ENCODE data around the gene SH3D19. TPM values are rescaled to one million over a fixed set of nuclear protein-coding genes. Genes with fewer than 3 reads are reported as not detected.

Gene SH3D19
- total RNA-seq, 1 experiment from 2014 or later, result not detected

DNA sequence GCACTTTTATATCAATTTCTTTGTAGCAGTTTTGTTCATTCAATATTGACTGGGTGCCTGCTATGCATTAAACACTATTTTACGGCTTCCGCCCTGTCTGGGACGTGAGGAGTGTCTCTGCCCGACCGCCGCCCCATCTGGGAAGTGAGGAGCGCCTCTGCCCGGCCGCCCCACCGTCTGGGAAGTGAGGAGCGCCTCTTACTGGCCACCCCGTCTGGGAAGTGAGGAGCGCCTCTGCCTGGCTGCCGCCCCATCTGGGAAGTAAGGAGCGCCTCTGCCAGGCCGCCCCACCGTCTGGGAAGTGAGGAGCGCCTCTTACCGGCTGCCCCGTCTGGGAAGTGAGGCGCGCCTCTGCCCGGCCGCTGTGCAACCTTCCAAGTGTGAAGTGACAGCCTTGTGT, 157.8 kb downstream of the SH3D19 start:
- no peaks in the 10 kb centered on the region for H3K9me2 ChIP-seq (replicated peaks; ENCODE audit: insufficient read depth, low read length)
- no peaks in the 10 kb centered on the region for H3K79me2 ChIP-seq (ENCODE audit: low read length)

DNA sequence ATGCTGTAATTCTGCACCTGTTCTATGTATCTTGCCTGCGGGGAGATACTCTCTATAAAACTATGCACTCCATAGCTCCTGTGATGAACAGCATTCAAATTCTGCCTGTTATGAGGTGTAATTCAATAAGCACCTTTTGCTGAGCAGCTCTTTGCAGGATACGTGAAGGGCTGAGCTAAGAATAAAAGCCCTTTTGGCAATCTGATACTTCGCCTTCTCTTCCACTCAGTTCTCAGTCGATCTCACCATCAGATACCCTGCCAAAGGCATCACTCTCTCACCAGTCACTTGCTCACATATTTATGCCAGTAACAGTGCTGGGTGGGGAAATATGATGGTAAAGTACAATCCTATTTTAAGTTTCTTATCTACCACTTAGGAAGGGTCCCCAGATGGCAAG, 158.8 kb downstream of the SH3D19 start:
- H3K9ac ChIP-seq (ENCODE audit: low read length), result no peak overlapping the region
- H3K79me2 ChIP-seq (ENCODE audit: low read length), result no peaks in the 10 kb centered on the region
- H3K27ac ChIP-seq (ENCODE audit: low read length), result no peak overlapping the region
- H3K27me3 ChIP-seq (ENCODE audit: low read length), result no peaks in the 10 kb centered on the region
- no peak for DNase-seq
- H3K4me2 ChIP-seq (ENCODE audit: low read depth, low read length, poor library complexity, severe bottlenecking), result no peak overlapping the region
- no peaks in the 10 kb centered on the region for H3K36me3 ChIP-seq (ENCODE audit: insufficient read depth, low read length)
- no peaks in the 10 kb centered on the region for H3K9me2 ChIP-seq (replicated peaks; ENCODE audit: insufficient read depth, low read length)
- no peak overlapping the region for H2AFZ ChIP-seq (ENCODE audit: low read length)
- no peaks in the 10 kb centered on the region for H4K20me1 ChIP-seq (ENCODE audit: insufficient read depth, low read depth, low read length)
- no peak overlapping the region for H3K4me3 ChIP-seq (ENCODE audit: low read length)
- no peaks in the 10 kb centered on the region for H3K4me1 ChIP-seq (ENCODE audit: low read length)
- no peaks in the 10 kb centered on the region for H3K9me3 ChIP-seq (ENCODE audit: low read length)

More for the DNA sequence above, 157.8 kb downstream of the SH3D19 start:
- Histone ChIP-seq H4K20me1 (ENCODE audit: insufficient read depth, low read depth, low read length) (no peaks in the 10 kb centered on the region), H2AFZ (ENCODE audit: low read length) (no peak overlapping the region), H3K4me2 (ENCODE audit: low read depth, low read length, poor library complexity, severe bottlenecking) (no peak overlapping the region), H3K27me3 (ENCODE audit: low read length) (no peaks in the 10 kb centered on the region), H3K36me3 (ENCODE audit: insufficient read depth, low read length) (no peaks in the 10 kb centered on the region), H3K9ac (ENCODE audit: low read length) (no peak overlapping the region), H3K9me3 (ENCODE audit: low read length) (no peaks in the 10 kb centered on the region), H3K4me3 (ENCODE audit: low read length) (no peak overlapping the region), H3K4me1 (ENCODE audit: low read length) (no peaks in the 10 kb centered on the region), H3K27ac (ENCODE audit: low read length) (no peak overlapping the region)
- DNase-seq, result no peak

DNA sequence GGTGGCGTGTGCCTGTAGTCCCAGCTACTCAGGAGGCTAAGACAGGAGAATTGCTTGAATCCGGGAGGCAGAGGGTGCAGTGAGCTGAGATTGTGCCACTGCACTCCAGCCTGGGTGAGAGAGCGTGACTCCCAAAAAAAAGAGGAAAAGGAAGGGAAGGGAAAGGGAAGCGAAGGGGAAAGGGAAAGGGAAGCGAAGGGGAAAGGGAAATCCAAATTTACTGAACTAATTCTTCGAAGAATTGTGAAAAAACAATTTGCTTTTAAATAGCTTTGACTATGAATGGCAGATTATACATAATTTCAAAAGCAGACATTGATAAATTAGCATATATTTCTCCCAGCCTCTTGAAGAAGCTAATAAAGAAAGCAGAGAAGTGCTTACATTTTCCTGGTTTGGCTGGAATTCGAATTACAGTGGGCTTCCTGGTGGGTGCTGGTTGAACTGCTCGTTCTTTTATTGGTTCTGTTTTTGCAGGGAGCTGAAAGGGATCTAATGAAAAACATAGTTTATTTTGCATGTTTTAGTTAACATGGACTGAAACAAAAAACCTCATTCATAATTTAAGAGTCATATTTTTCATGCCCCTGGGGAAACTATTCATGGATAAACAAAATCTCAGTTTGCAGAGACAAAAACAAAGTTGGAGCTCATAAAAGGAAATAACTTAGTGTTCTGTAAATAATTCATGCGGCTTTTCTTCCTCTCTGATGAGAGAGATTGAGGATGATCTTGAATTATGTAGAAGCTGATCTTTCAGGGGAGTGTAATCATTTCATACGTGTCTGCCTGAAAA, 160.0 kb downstream of the SH3D19 start:
- H3K9me3 ChIP-seq (ENCODE audit: low read length), result no peaks in the 10 kb centered on the region
- no peaks in the 10 kb centered on the region for H3K79me2 ChIP-seq (ENCODE audit: low read length)
- no peaks in the 10 kb centered on the region for H4K20me1 ChIP-seq (ENCODE audit: insufficient read depth, low read depth, low read length)
- DNase-seq, result no peak
- H3K4me1 ChIP-seq (ENCODE audit: low read length), result no peaks in the 10 kb centered on the region
- no peak overlapping the region for H3K27ac ChIP-seq (ENCODE audit: low read length)
- H2AFZ ChIP-seq (ENCODE audit: low read length), result no peak overlapping the region
- H3K36me3 ChIP-seq (ENCODE audit: insufficient read depth, low read length), result no peaks in the 10 kb centered on the region
- no peak overlapping the region for H3K9ac ChIP-seq (ENCODE audit: low read length)
- H3K4me2 ChIP-seq (ENCODE audit: low read depth, low read length, poor library complexity, severe bottlenecking), result no peak overlapping the region
- no peaks in the 10 kb centered on the region for H3K9me2 ChIP-seq (replicated peaks; ENCODE audit: insufficient read depth, low read length)
- no peaks in the 10 kb centered on the region for H3K27me3 ChIP-seq (ENCODE audit: low read length)
- H3K4me3 ChIP-seq (ENCODE audit: low read length), result no peak overlapping the region

DNA sequence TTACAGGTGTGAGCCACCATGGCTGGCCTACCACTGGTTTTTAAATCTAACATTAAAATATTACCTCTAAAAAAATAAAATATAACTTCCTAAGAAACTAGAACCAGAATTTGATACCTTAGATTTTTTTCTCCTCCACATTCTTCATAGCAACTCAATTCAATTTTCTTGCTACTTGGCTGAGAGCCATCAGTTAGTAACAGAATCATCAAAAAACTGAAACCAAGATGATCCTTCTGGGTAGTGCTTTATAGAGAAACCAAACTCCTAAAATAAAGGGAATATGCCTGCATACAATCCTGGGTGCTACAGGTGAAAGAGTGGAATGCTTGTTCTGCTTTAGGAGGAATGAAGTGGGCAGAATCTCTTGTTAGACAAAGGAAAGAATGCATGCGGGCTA, 161.6 kb downstream of the SH3D19 start:
- Histone ChIP-seq H3K9me2 (replicated peaks; ENCODE audit: insufficient read depth, low read length) (no peaks in the 10 kb centered on the region), H3K79me2 (ENCODE audit: low read length) (no peaks in the 10 kb centered on the region), H3K27ac (ENCODE audit: low read length) (no peak overlapping the region), H3K9me3 (ENCODE audit: low read length) (no peaks in the 10 kb centered on the region), H2AFZ (ENCODE audit: low read length) (no peak overlapping the region), H3K9ac (ENCODE audit: low read length) (no peak overlapping the region), H3K36me3 (ENCODE audit: insufficient read depth, low read length) (no peaks in the 10 kb centered on the region), H3K4me2 (ENCODE audit: low read depth, low read length, poor library complexity, severe bottlenecking) (no peak overlapping the region), H4K20me1 (ENCODE audit: insufficient read depth, low read depth, low read length) (no peaks in the 10 kb centered on the region), H3K4me3 (ENCODE audit: low read length) (no peak overlapping the region), H3K27me3 (ENCODE audit: low read length) (no peaks in the 10 kb centered on the region), H3K4me1 (ENCODE audit: low read length) (no peaks in the 10 kb centered on the region)
- DNase-seq, result no peak

DNA sequence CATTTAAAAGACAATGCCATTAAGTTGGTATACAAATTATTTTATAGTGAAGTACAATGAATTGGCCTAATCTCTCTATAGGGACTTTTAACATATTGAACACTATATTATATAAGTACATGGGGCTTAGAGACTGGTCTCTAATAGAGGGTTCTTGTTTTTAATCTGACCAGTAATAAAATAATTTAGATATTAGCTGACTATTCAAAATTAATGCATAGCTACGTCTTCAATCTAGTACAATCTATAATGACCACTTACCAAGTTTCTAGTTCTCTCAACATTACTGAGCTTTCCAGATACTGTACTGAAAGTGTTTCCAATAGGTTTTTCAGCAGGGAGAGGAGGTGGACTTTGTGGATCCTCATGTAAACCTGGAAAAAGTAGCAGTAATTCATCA, 166.4 kb downstream of the SH3D19 start:
- no peaks in the 10 kb centered on the region for H3K79me2 ChIP-seq (ENCODE audit: low read length)
- no peaks in the 10 kb centered on the region for H3K4me1 ChIP-seq (ENCODE audit: low read length)
- H3K4me2 ChIP-seq (ENCODE audit: low read depth, low read length, poor library complexity, severe bottlenecking), result no peak overlapping the region
- H3K36me3 ChIP-seq (ENCODE audit: insufficient read depth, low read length), result no peaks in the 10 kb centered on the region
- no peak overlapping the region for H3K9ac ChIP-seq (ENCODE audit: low read length)
- no peak overlapping the region for H3K27ac ChIP-seq (ENCODE audit: low read length)
- H3K27me3 ChIP-seq (ENCODE audit: low read length), result no peaks in the 10 kb centered on the region
- no peaks in the 10 kb centered on the region for H3K9me3 ChIP-seq (ENCODE audit: low read length)
- H3K4me3 ChIP-seq (ENCODE audit: low read length), result no peak overlapping the region
- no peaks in the 10 kb centered on the region for H3K9me2 ChIP-seq (replicated peaks; ENCODE audit: insufficient read depth, low read length)
- DNase-seq, result no peak
- H2AFZ ChIP-seq (ENCODE audit: low read length), result no peak overlapping the region
- H4K20me1 ChIP-seq (ENCODE audit: insufficient read depth, low read depth, low read length), result no peaks in the 10 kb centered on the region

DNA sequence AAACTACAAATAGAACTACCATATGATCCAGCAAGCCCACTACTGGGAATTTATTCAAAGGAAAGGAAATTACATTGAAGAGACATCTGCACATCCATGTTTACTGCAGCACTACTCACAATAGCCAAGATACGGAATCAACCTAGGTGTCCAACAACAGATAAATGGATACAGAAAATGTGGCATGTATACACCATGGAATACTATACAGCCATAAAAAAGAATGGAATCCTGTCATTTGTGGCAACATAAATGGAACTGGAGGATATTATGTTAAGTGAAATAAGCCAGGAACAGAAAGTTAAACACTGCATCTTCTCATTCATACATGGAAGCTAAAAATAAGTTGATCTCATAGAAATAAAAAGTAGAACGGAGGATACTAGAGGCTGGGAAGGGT, 167.9 kb downstream of the SH3D19 start:
- no peak overlapping the region for H3K27ac ChIP-seq (ENCODE audit: low read length)
- no peaks in the 10 kb centered on the region for H4K20me1 ChIP-seq (ENCODE audit: insufficient read depth, low read depth, low read length)
- H3K9me3 ChIP-seq (ENCODE audit: low read length), result no peaks in the 10 kb centered on the region
- H3K4me2 ChIP-seq (ENCODE audit: low read depth, low read length, poor library complexity, severe bottlenecking), result no peak overlapping the region
- no peaks in the 10 kb centered on the region for H3K9me2 ChIP-seq (replicated peaks; ENCODE audit: insufficient read depth, low read length)
- H3K27me3 ChIP-seq (ENCODE audit: low read length), result no peaks in the 10 kb centered on the region
- H2AFZ ChIP-seq (ENCODE audit: low read length), result no peak overlapping the region
- DNase-seq, result no peak
- no peaks in the 10 kb centered on the region for H3K4me1 ChIP-seq (ENCODE audit: low read length)
- H3K9ac ChIP-seq (ENCODE audit: low read length), result no peak overlapping the region
- H3K4me3 ChIP-seq (ENCODE audit: low read length), result no peak overlapping the region
- H3K36me3 ChIP-seq (ENCODE audit: insufficient read depth, low read length), result no peaks in the 10 kb centered on the region
- no peaks in the 10 kb centered on the region for H3K79me2 ChIP-seq (ENCODE audit: low read length)

DNA sequence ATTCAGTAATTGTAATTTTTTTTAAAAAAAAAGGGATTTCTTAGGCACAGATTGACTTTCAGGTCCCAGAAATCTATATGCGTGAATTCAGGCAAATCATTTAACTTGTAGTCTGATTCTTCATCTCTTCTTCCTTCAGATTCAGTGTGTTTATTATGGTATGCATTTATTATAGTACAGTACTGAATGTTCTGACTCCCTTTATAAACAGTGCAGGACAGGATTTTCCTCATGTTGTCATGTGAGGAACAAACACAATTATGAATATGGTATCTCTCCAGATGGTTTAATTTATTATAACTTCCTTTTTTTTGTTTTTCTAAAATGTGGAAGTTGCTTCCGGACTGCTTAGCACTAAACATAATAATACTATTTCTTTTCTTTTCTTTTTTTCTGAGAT, 171.8 kb downstream of the SH3D19 start:
- Histone ChIP-seq H3K27me3 (ENCODE audit: low read length) (no peaks in the 10 kb centered on the region), H3K9me3 (ENCODE audit: low read length) (no peaks in the 10 kb centered on the region), H3K9me2 (replicated peaks; ENCODE audit: insufficient read depth, low read length) (no peaks in the 10 kb centered on the region), H3K4me3 (ENCODE audit: low read length) (no peak overlapping the region), H2AFZ (ENCODE audit: low read length) (no peak overlapping the region), H3K79me2 (ENCODE audit: low read length) (no peaks in the 10 kb centered on the region), H3K9ac (ENCODE audit: low read length) (no peak overlapping the region), H4K20me1 (ENCODE audit: insufficient read depth, low read depth, low read length) (no peaks in the 10 kb centered on the region), H3K36me3 (ENCODE audit: insufficient read depth, low read length) (no peaks in the 10 kb centered on the region), H3K4me2 (ENCODE audit: low read depth, low read length, poor library complexity, severe bottlenecking) (no peak overlapping the region), H3K27ac (ENCODE audit: low read length) (no peak overlapping the region), H3K4me1 (ENCODE audit: low read length) (no peaks in the 10 kb centered on the region)
- DNase-seq, result no peak

DNA sequence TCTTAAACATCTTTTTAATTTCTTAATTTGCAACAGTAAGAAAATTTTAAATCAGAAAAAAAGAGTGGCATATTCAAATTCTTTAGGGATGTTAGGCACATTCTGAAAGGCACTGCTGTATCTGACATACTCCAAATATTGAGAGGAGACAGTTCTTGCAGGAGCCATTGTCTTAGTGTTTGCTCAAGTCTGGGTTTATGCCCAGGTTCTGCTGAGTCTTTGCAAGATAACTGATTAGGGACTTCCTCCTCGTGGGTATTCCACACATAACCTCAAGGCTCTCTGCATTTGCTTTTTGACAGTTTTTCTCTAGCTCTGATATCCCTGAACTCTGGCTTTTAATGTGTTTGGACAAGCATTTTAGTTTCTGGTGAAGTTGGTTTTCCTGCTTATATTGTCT, 173.4 kb downstream of the SH3D19 start:
- Histone ChIP-seq H3K27me3 (ENCODE audit: low read length) (no peaks in the 10 kb centered on the region), H3K9ac (ENCODE audit: low read length) (no peak overlapping the region), H3K4me2 (ENCODE audit: low read depth, low read length, poor library complexity, severe bottlenecking) (no peak overlapping the region), H3K4me1 (ENCODE audit: low read length) (no peaks in the 10 kb centered on the region), H3K9me2 (replicated peaks; ENCODE audit: insufficient read depth, low read length) (no peaks in the 10 kb centered on the region), H3K27ac (ENCODE audit: low read length) (no peak overlapping the region), H3K4me3 (ENCODE audit: low read length) (no peak overlapping the region), H2AFZ (ENCODE audit: low read length) (no peak overlapping the region), H3K9me3 (ENCODE audit: low read length) (no peaks in the 10 kb centered on the region), H3K36me3 (ENCODE audit: insufficient read depth, low read length) (no peaks in the 10 kb centered on the region), H3K79me2 (ENCODE audit: low read length) (no peaks in the 10 kb centered on the region), H4K20me1 (ENCODE audit: insufficient read depth, low read depth, low read length) (no peaks in the 10 kb centered on the region)
- no peak for DNase-seq

Data from Karpas-422 (cell line).